Measurements from ENCODE around the gene RBM14.

DNA sequence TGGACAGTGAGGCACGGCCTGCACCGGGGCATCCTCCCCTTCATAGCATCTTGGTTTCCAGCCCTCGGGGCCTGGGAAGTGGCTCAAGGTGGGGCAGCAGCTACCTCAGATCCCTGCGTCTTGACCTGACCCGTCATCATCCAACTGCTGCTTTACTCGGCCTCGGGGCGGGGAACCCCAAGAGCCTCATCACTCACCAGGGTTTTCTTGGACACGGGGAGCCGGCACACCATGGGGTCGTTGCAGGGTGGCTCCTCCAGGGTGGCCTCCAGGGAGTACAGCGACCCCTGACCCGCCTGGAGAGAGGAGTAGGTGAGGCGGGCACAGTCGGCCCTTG lies 48.7 kb upstream of the RBM14 start:
- TF ChIP-seq, protein P1, sequence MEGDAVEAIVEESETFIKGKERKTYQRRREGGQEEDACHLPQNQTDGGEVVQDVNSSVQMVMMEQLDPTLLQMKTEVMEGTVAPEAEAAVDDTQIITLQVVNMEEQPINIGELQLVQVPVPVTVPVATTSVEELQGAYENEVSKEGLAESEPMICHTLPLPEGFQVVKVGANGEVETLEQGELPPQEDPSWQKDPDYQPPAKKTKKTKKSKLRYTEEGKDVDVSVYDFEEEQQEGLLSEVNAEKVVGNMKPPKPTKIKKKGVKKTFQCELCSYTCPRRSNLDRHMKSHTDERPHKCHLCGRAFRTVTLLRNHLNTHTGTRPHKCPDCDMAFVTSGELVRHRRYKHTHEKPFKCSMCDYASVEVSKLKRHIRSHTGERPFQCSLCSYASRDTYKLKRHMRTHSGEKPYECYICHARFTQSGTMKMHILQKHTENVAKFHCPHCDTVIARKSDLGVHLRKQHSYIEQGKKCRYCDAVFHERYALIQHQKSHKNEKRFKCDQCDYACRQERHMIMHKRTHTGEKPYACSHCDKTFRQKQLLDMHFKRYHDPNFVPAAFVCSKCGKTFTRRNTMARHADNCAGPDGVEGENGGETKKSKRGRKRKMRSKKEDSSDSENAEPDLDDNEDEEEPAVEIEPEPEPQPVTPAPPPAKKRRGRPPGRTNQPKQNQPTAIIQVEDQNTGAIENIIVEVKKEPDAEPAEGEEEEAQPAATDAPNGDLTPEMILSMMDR (optimal IDR thresholded peaks at IDR 0.05 in 1 of 3, IDR thresholded peaks at IDR 0.05 in 1 of 3, conservative IDR thresholded peaks at IDR 0.05 in 1 of 3; ENCODE audit: extremely low read depth in 1 of 3, insufficient read depth in 2 of 3, low read length in 3 of 3), result no peak
- TF ChIP-seq EZH2 (IDR thresholded peaks at IDR 0.05; ENCODE audit: low read length), result peak; percentile 29

All from keratinocyte (primary cell).